HG03280 (cell line): ENCODE results near the gene ERC2.

ENCODE experiments used
- ATAC-seq: cut with Tn5 transposase; IDR thresholded peaks from one replicate; pipeline ENCODE4 v1.9.1; 2021; ENCODE audit warnings: mild to moderate bottlenecking, moderate library complexity; ENCODE audit not compliant: unreplicated experiment

Gene ERC2

DNA sequence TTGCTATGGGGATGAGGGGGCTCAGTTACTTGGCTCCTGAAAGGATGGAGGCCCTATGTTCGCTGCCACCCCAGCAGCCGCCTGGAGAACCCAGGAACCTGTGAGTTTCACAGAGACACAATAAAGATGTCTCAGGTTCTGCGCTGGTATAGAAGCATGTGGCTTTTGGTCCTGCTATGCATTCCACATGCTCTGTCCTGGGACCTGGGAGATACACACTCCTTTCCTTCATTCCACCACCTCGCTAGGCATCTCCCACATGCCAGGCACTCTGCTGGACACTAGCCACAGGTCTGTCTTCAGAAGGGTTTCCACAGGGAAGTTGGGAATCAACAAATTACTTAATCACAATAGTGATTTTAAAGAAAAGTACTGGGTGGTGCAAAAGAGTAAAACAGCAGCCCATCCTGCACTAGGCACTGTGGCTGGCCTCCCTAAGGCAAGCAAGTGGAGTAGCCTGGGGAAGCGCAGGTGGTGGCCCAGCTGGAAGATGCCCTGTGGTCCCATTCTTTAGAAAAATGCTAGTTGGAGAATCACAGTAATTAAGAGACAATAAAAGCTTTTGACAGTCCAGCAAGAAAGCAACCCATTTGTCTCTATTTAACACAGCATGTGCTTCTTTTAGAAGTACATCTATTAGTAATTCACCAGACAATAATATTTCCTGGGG, 572.2 kb downstream of the ERC2 start:
- no peak for ATAC-seq

DNA sequence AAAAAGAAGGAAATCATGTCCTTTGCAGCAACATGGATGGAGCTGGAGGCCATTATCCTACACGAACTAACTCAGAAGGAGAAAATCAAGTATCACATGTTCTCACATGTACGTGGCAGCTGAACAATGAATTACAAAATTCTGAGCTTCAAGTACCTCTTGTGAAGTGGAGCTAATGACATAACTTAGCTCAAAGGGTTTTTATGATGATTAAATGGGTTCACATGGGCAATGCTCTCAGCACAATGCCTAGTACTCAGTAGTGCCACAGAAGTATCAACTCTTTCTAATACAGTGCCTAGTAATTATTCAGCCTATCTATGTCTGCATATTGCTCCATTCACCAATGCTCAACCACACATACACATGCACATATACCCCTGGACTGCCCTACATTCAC, 573.7 kb downstream of the ERC2 start:
- no peak for ATAC-seq

- no peak for ATAC-seq
These were observed 575.1 kb downstream of the ERC2 start for GRCh38 chr3:55893045-55893664.

GRCh38 chr3:55891106-55891505, 577.2 kb downstream of the ERC2 start:
- ATAC-seq, result no peak

DNA sequence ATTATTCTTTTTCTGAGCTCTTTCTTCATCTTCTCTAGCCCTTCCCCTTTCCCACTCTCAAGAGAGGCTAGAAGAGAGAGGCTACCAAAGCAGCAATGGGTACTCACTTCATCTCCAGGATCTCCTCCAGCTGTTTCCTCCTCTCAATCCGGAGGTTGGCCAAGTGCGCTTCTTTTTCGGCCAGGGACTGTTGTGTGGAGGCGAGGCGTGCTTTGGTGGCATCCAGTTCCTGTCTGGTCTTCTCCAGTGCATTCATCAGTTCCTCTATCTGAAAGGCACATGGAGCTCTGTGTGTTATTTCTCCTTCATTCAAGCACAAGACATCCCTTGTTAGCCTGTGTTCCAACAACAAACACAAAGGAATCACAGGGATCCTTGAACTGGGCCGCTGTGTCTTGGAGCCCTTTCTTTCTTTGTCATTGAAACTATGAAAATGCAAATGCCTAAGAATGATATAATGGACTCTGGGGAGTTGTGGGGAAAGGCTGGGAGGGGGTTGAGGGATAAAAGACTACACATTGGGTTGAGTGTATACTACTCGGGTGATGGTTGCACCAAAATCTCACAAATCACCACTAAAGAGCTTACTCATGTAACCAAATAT, 579.9 kb downstream of the ERC2 start:
- ATAC-seq, result no peak

GRCh38 chr3:55885721-55886120, 582.5 kb downstream of the ERC2 start:
- ATAC-seq, result no peak

DNA sequence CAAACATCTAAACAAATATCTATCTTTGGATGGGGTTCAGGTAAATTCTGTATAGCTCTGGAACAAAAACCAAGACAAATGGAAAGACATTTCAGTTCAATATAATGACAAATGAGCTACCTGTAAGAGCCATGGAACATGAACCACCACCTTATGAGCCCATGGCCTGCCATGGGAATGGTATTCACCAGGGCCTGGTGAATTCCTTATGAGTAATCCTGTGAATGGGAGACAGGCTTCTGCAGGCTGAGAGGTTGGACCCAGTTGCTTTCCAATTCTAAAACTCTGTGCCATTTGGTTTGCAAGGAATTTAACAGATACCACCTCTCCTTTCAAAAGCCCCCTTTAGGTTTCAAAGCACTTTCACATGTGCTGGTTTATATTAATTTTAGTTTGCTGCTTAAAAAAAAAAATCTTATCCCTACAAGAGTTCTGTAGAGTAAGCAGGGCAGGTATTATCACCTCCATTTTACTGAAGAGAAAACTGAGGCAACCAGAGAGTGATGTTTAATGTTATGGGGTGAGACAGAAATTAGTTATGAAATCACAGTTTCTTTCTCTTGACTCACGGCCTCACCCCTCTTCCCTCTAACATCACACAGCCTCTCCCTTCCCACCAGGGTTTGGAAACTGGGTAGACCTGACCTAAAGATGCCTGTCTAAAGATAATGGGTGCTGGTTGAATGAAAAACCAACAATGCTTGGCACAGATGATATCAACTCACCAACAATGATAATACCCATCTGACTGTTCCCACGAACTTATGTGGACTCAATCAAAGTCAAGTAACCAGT, 583.6 kb downstream of the ERC2 start:
- ATAC-seq, result no peak

GRCh38 chr3:55884066-55884465, 584.2 kb downstream of the ERC2 start:
- no peak for ATAC-seq

DNA sequence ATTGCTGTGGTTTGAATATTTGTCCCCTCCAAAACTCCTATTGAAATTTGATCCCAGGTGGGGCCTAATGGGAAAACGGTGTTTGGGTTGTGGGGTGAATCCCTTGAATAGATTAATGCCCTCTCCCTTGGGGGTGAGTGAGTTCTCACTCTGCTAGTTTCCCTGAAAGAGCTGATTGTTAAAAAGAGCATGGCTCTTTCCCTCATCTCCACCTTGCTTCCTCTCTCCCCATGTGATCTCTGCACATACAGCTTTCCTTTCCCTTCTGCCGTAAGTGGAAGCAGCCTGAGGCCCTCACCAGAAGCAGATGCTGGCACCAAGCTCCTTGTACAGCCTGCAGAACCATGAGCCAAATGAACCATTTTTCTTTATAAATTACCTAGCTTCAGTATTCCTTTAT, 586.3 kb downstream of the ERC2 start:
- no peak for ATAC-seq

DNA sequence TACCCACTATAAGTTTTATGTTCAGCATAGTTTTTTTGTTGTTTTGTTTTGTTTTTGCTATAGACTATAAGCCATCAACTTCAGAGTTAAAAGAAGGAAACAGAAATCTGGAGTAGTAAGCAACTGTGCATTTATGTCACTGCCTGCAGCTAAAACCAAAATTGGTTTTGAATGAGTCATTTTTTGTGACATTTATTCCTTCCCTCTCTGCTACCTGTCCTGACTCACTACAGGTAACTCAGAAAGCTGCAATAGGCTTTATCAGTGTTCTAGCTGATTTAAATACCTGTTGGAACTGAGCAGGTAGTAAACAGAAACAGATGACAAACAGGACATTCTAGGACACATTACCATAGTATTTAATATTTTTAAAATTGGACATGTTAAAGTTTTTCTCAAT, 587.9 kb downstream of the ERC2 start:
- no peak for ATAC-seq

DNA sequence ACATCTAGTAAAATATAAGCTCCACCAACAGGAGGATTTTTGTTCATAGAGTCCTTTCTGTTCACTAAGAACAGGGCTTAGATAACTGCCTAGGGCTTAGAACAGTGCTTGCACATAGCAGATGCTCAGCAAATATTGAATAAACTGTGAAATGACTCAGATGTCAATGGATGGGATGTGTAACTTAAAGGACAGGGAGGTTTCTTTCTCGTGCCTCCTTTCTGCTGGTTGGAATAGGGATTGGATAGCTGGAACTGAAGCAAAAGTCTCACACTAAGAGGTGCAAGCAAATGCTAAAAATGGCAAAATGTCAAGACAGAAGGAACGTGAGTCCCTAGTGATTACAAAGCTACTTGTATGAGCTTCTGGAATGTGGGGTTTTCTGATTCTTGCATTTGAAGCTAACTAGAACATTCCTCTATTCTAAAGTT, 588.4 kb downstream of the ERC2 start:
- no peak for ATAC-seq

- ATAC-seq, result no peak
These were observed 590.6 kb downstream of the ERC2 start for GRCh38 chr3:55877703-55878102.

GRCh38 chr3:55876560-55876959, 591.7 kb downstream of the ERC2 start:
- no peak for ATAC-seq

DNA sequence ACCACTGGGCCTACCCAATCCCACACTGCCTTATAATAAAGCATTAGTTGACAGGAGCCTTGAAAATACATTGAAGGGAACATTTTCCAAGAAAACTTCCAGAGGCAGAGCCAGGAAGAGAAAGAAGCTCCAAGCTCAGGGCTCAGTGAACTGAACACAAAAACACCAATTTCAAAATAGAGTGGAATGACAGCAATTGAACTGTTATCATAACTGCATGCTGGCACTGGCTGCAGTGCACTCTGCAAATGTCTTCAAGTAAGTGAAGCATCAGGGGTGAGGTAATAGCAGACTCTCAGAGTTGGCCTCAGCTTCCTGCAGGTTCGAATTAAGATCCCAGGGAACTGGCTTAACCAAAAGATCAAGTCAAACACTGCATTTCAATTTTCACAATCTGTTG, 593.2 kb downstream of the ERC2 start:
- ATAC-seq, result no peak

GRCh38 chr3:55873523-55874254, 594.6 kb downstream of the ERC2 start:
- ATAC-seq, result no peak

- ATAC-seq, result no peak
These were observed 597.7 kb downstream of the ERC2 start for GRCh38 chr3:55870594-55870993.

DNA sequence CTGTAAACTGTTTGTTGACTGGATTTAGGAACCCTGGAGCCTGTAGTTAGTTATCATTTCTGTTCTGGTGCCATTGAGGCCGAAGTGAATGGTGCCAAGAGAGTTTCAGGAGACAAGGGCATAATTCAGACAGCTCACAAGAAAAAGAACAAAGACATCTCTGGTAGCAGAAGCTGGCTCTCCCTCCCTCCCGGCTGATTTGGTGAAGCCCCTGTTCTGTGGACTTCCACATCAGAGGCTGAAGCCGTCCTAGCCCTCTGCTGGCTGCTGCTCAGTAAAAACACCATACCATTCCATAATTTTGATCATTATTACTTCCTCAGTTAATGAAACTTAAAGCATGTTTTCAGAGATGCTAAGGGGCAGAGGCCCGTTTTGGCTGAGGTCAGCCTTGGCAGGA, 599.9 kb downstream of the ERC2 start:
- no peak for ATAC-seq

DNA sequence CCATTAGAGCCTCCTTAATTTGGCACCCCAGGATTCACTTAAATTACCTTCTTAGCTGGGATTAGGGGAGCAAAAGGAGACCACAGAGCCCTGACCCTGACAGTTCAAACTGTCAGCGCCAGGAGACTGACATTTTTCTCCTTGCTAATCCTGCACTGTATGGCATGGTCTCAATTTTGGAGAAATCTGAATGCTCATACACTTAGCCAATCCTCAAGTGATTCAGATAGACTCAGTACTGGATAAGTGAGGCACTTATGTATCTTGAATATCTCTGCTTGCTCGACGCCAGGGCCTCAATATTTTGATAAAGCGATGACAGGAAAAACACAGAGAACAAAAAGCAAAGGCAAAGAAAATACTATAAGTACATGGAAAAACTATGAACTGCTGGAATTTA, 605.2 kb downstream of the ERC2 start:
- no peak for ATAC-seq

- ATAC-seq, result no peak
These were observed 608.1 kb downstream of the ERC2 start for GRCh38 chr3:55860049-55860721.

- ATAC-seq, result no peak
These were observed 609.0 kb downstream of the ERC2 start for GRCh38 chr3:55859305-55859704.
